HG03460 (cell line): Measurements from ENCODE around the gene ARAP3.

Experiments
- ATAC-seq: cut with Tn5 transposase; IDR thresholded peaks from one replicate; pipeline ENCODE4 v1.9.1; 2021; ENCODE audit not compliant: unreplicated experiment

The ARAP3 gene

GRCh38 chr5:141647242-141647641, 34.8 kb downstream of the ARAP3 start:
- no peak for ATAC-seq

DNA sequence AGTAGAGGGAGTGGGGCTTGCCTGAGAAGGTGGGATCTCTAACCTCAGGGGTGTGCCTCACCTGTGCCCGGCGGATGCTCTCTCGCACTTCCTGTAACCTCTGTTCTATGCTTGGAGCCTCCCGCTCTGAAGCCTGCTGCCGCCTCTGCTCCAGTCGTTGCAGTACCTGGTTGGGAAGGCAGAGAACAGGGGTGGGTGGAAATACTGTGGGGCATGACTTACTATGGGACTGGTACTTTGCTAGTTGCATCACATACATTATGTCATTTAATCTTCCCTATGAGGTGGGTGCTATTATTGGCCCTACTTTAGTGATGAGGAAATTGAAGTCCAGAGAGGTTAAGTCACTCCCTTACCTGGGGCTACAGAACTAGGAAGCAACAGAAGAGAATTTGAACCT, 36.0 kb downstream of the ARAP3 start:
- no peak for ATAC-seq

- ATAC-seq, result no peak
These were observed 40.3 kb downstream of the ARAP3 start for GRCh38 chr5:141641634-141642267.

- no peak for ATAC-seq
These were observed 41.3 kb downstream of the ARAP3 start for GRCh38 chr5:141640698-141641097.

DNA sequence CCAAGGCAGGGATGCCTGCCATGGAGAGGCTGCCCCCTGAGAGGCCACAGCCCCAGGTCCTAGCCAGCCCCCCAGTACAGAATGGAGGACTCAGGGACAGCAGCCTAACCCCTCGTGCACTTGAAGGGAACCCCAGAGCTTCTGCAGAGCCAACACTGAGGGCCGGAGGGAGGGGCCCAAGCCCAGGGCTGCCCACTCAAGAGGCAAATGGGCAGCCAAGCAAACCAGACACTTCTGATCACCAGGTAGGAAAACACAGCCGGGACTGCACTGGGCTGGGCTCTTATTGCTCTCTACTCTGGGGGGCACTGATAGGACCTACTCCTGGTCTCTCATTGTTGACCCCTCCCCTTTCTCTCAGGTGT, 42.0 kb downstream of the ARAP3 start:
- no peak for ATAC-seq

DNA sequence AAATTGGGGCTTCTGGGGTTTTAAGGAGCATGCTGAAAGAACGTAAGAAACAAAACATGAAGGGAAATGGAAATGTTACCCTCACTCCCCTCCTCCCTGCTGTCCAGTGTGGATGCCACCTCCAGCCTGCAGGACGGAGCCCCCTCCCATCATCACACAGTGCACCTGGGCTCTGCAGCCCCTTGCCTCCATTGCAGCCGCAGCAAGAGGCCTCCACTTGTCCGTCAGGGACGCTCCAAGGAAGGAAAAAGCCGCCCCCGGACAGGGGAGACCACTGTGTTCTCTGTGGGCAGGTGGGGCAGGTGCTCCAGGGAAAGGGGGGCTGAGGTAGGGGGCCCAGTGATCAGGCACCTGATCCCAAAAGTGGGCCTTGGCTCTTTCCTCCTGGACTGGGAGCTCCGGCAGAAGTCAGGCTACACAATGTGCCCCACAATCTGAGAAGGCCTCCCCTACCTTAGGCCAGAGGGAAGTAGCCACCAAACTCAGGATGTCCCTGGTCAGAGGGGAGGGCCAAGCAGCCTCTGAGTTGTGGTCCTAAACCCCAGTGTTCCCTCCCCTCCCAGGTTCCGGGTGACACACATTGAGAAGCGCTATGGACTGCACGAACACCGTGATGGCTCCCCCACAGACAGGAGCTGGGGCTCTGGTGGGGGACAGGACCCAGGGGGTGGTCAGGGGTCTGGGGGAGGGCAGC, 42.5 kb downstream of the ARAP3 start:
- no peak for ATAC-seq

GRCh38 chr5:141638771-141639170, 43.3 kb downstream of the ARAP3 start:
- no peak for ATAC-seq

- peak; percentile 28 for ATAC-seq
These were observed 44.1 kb downstream of the ARAP3 start for GRCh38 chr5:141637767-141638419.

- peak; percentile 16 for ATAC-seq
These were observed 44.8 kb downstream of the ARAP3 start for GRCh38 chr5:141637123-141637766.

- ATAC-seq, result peak; percentile 70
These were observed 45.5 kb downstream of the ARAP3 start, which contains the start of the genes HDAC3 and RELL2 for GRCh38 chr5:141636413-141637122. HDAC3 (minus strand) TSS chr5:141636849; CDS start chr5:141636790, 59 bp downstream. RELL2 (plus strand) TSS chr5:141636997; CDS start chr5:141638226, 1,229 bp downstream.

DNA sequence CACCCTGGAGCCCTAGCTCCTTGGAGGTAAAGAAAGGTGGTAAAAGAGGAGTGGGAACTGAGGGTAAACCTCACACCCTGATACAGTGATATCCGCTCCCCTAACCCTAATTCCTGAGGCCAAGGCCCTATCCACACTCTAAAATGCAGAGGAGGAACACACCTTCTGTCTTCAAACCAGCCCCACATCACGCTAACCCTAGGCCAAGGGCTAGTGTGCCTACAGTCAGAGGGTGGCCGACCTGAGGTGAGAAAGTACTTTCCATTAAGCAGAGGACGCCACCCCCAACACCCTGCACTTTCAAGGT, 46.0 kb downstream of the ARAP3 start:
- ATAC-seq, result no peak

- ATAC-seq, result no peak
These were observed 46.4 kb downstream of the ARAP3 start for GRCh38 chr5:141635646-141636045.

DNA sequence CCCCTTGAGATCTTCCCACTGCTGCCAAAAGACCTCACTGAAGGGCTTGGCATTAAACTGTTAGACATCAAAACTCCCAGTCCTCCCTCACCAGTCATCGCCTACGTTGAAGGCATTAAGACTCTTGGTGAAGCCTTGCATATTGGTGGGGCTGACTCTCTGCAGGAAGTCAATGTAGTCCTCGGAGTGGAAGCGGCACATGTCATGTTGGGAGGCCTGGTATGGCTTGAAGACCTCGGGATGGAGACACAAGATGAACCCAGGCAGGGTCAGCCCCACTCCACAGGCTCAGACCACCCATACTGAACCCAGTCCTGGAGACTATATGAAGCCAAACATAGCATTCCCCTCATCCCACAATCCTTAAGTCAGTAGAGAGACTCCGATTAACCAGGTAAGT, 47.3 kb downstream of the ARAP3 start:
- no peak for ATAC-seq

- ATAC-seq, result peak; percentile 60
These were observed 48.0 kb downstream of the ARAP3 start for GRCh38 chr5:141633871-141634561.

DNA sequence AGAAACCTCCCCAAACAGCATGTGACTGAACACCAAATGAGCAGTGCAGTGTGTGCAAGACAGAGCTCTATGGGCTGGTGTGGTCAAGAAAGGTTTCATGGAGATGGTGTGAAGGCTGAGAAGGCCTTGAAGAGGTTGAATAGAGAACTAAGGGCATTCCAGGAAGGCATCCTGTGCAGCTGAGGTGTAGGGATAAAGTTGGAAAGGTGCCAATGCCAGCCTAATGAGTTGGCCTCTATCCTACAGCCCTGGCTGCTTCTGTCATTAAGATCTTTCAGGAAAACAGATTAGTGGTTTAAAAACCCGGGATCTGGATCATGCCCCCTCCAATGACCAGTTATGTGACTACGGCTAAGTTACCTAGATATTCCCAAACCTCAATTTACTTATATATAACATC, 49.4 kb downstream of the ARAP3 start:
- no peak for ATAC-seq

DNA sequence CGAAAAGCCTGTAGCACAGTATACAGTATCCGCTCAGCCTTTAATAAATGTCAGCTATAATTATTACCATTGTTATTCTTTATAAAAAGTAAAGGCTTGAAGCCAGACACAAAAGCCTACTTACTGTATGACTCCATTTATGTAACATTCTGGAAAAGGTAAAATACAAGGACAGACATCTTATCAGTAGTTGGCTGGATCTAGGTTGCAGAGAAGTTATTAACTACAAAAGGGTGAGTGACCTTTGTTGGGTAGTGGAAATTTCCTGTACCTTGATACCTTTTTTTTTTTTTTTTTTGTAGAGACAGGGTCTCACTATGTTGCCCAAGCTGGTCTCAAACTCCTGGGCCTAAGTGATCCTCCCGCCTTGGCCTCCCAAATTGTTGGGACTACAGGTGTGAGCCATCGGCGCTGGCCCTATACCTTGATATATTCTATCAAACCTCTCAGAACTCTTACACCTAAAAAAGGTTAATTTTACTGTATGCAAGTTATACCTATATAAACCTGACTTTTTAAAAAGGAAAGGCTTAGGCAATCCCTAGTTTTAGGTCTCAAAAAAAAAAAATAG, 51.4 kb downstream of the ARAP3 start:
- ATAC-seq, result no peak

DNA sequence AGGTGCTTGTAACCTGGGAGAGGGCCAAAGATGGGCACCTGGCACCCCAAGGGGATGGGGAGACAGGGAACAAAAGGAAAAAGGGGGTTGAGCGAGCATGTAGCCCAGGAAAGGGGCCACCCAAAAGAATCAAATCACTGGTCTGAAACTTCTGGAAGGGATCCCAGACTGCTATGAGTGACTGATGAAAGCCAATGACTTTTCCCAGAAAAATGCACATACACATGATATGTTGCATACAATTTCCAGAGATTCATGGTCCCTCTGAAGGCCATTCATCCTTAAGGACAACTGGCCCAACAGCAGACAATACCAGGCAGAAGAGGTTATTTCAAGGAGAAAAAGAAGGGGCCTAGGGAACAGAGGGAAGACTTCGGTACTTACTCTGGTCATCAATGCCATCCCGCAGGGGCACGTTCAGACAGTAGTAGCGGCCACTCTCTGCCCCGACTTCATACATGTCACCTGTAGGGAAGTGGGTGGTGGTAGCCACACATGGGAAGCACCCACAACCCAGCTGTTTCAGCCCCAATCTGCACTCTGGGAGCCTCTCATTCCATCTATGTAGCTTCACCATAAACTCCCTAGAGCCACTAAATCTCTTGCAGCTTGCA, 53.7 kb downstream of the ARAP3 start:
- no peak for ATAC-seq

- no peak for ATAC-seq
These were observed 58.4 kb downstream of the ARAP3 start for GRCh38 chr5:141623611-141624010.

DNA sequence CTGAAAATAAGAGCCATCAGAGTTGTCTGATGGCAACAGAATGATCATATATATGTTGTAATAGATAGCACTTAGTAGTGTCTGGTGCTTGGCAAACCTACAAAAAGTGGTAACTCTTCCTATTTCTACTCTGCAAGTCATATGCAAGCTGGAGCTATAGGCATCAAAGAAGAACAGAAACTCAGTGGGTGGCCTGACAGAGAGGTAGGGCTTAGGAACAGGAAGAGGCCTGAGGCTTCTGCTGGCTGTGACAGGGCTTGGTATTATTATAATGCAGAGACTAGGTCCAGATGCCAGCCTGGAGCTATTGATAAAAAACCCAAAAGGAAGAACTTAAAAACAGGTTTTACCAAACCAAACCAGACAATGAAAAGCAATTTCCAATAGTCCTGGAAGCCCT, 58.8 kb downstream of the ARAP3 start:
- peak; percentile 48 for ATAC-seq
